CD14-positive monocyte (primary cell): Measurements from ENCODE around the gene MTUS2. TPM values are rescaled to one million over a fixed set of nuclear protein-coding genes. Genes with fewer than 3 reads are reported as not detected.
"Not testable (repeated sequence)": the region's sequence is repeated elsewhere in the genome, so short reads cannot be mapped to it uniquely, and the experiment has no call there.

Experiments used
- DNase-seq, 3 donors: peaks; one replicate each; pipeline ENCODE4 v3.0.0-alpha.2; 2011 to 2022
- H2AFZ ChIP-seq: 2 replicates; pipeline ENCODE4 v1.6.0; 2012; ENCODE audit warnings: mild to moderate bottlenecking, low read depth, low read length, inconsistent platforms; ENCODE audit not compliant: insufficient read depth, poor library complexity, severe bottlenecking
- H3K27ac ChIP-seq, 2 donors: 1 replicate in 1 of 2; 2 replicates in 1 of 2; pipeline ENCODE4 v1.5.1; 2012 to 2013; ENCODE audit warnings: low read length in 2 of 2, control low read depth in 1 of 2, inconsistent platforms in 1 of 2, low read depth in 1 of 2, mild to moderate bottlenecking in 1 of 2
- H3K27me3 ChIP-seq, 2 donors: one replicate each; pipeline versions ENCODE4 v1.6.0 to v1.6.1; 2011 to 2013; ENCODE audit warnings: low read length in 2 of 2; ENCODE audit not compliant: control insufficient read depth in 2 of 2, insufficient read depth in 2 of 2
- H3K36me3 ChIP-seq, 2 donors: replicated peaks in 1 of 2; 1 replicate in 1 of 2; 2 replicates in 1 of 2; pipeline versions ENCODE4 v1.5.1 to v1.6.1; 2012 to 2013; ENCODE audit warnings: low read length in 2 of 2, control low read depth in 1 of 2, inconsistent platforms in 1 of 2, mild to moderate bottlenecking in 1 of 2; ENCODE audit not compliant: insufficient read depth in 2 of 2, control insufficient read depth in 1 of 2
- H3K4me1 ChIP-seq, 2 donors: 1 replicate in 1 of 2; 2 replicates in 1 of 2; pipeline versions ENCODE4 v1.5.1 to v1.6.1; 2012 to 2013; ENCODE audit warnings: low read length in 2 of 2, control low read depth in 1 of 2, inconsistent platforms in 1 of 2, mild to moderate bottlenecking in 1 of 2, moderate library complexity in 1 of 2; ENCODE audit not compliant: insufficient read depth in 2 of 2, control insufficient read depth in 1 of 2
- H3K4me2 ChIP-seq: replicated peaks from 2 replicates; pipeline ENCODE3; 2012; ENCODE audit warnings: low read length, moderate library complexity, mild to moderate bottlenecking; ENCODE audit not compliant: poor library complexity, severe bottlenecking; ENCODE audit errors: extremely low read depth
- H3K4me3 ChIP-seq, 3 experiments: fragments of 200-600 bp in 1 of 3; sonication (generic) in 1 of 3; replicated peaks in 1 of 3; 1 replicate in 2 of 3; 2 replicates in 1 of 3; pipeline ENCODE4 v1.5.1; 2011 to 2013; ENCODE audit warnings: low read length in 3 of 3, mild to moderate bottlenecking in 3 of 3, control low read depth in 2 of 3, low read depth in 2 of 3, inconsistent platforms in 1 of 3, moderate library complexity in 1 of 3
- H3K79me2 ChIP-seq: 2 replicates; pipeline ENCODE4 v1.6.0; 2012; ENCODE audit warnings: mild to moderate bottlenecking, control low read depth, inconsistent platforms, low read length, moderate library complexity; ENCODE audit not compliant: insufficient read depth
- H3K9ac ChIP-seq: 2 replicates; pipeline ENCODE4 v1.6.0; 2017; ENCODE audit warnings: low read length, mild to moderate bottlenecking; ENCODE audit not compliant: insufficient read depth, poor library complexity, severe bottlenecking
- H3K9me3 ChIP-seq, 2 donors: replicated peaks in 1 of 2; 1 replicate in 1 of 2; 2 replicates in 1 of 2; pipeline versions ENCODE4 v1.5.1 to v1.6.1; 2012 to 2013; ENCODE audit warnings: low read length in 2 of 2, control low read depth in 1 of 2; ENCODE audit not compliant: control insufficient read depth in 1 of 2, insufficient read depth in 1 of 2
- H4K20me1 ChIP-seq: 2 replicates; pipeline ENCODE4 v1.6.0; 2012; ENCODE audit warnings: mild to moderate bottlenecking, low read length, control low read depth, moderate library complexity; ENCODE audit not compliant: insufficient read depth
- H3K27ac Mint-ChIP-seq, 7 donors: one replicate each; pipeline ENCODE4 v1.8.0; 2020; ENCODE audit warnings: mild to moderate bottlenecking in 7 of 7, mixed read lengths in 7 of 7, moderate library complexity in 6 of 7, inconsistent platforms in 2 of 7
- H3K27me3 Mint-ChIP-seq, 3 donors: one replicate each; pipeline ENCODE4 v1.8.0; 2021 to 2022; ENCODE audit warnings: low read depth in 3 of 3, mild to moderate bottlenecking in 3 of 3, mixed read lengths in 3 of 3, moderate library complexity in 3 of 3, inconsistent platforms in 1 of 3
- H3K36me3 Mint-ChIP-seq, 2 donors: one replicate each; pipeline ENCODE4 v1.8.0; 2020; ENCODE audit warnings: mixed read lengths in 2 of 2, inconsistent platforms in 1 of 2, mild to moderate bottlenecking in 1 of 2
- H3K4me1 Mint-ChIP-seq: one replicate; pipeline ENCODE4 v1.8.0; 2020; ENCODE audit warnings: mild to moderate bottlenecking, mixed read lengths
- H3K4me3 Mint-ChIP-seq, 2 donors: one replicate each; pipeline ENCODE4 v1.8.0; 2020; ENCODE audit warnings: mild to moderate bottlenecking in 2 of 2, mixed read lengths in 2 of 2, moderate library complexity in 1 of 2
- H3K9me3 Mint-ChIP-seq, 7 donors: one replicate each; pipeline ENCODE4 v1.8.0; 2020 to 2022; ENCODE audit warnings: mixed read lengths in 7 of 7, mild to moderate bottlenecking in 6 of 7, moderate library complexity in 6 of 7, inconsistent platforms in 2 of 7
- WGBS: methylation state at CpG from one replicate; pipeline ENCODE4 v1.1.5; 2013; ENCODE audit warnings: missing lambda C conversion rate; ENCODE audit not compliant: insufficient coverage; 5-methylcytosine and 5-hydroxymethylcytosine counted together
- intact Hi-C, 2 donors: fragments of 100-400 bp; cut with micrococcal nuclease; formaldehyde crosslinking; loops; one replicate each; pipeline versions ENCODE4 v1.15.0 to v1.15.1; 2023
- polyA plus RNA-seq, 3 donors: library from polyadenylated mRNA; depleted of rRNA in 1 of 3; unstranded in 2 of 3; stranded (reverse) in 1 of 3; fragments of 300-500 nt in 2 of 3; fragments of >200 nt in 1 of 3; fragmentation: Illumina TruSeq in 2 of 3; gene quantifications; 1 replicate in 2 of 3; 2 replicates in 1 of 3; pipeline ENCODE4 v1.2.3, GENCODE V29; 2012 to 2021
- TF ChIP-seq, protein P1 (sequence below): fragments of 200-600 bp; IDR thresholded peaks from one replicate; pipeline ENCODE4 v1.8.0; 2022; ENCODE audit warnings: antibody characterized with exemption, mild to moderate bottlenecking

MTUS2 gene
- polyA plus RNA-seq, 3 donors = 0.04 TPM; not detected in 2

DNA sequence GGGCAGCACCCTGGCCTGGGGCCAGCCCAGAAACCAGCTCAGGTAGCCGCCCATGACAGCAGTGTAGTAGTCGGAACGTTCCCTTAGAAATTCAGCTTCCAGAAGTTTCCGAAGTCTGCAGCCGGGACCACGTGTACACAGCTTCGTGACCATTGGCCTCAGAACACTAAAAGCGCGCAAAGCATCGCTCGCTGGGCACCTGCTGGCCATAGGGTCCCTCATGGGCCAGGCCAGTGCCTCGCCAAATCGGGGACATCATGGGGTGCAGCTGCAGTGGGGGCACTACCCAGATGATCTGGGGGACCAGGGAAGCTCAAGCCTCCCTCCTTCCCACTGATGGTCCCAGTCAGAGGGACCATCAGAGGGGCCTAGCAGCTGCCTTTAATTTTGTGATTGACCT lies 384.5 kb downstream of the MTUS2 start:
- H3K4me1 Mint-ChIP-seq = no peaks in the 10 kb centered on the region
- Histone ChIP-seq H4K20me1 (no peaks in the 10 kb centered on the region), H3K79me2 (no peaks in the 10 kb centered on the region), H3K4me3 (no peak overlapping the region), H3K4me1 (no peaks in the 10 kb centered on the region), H3K27ac (no peak overlapping the region), H3K36me3 (no peaks in the 10 kb centered on the region), H3K9me3 (peaks cover 21 to 25% of the 10 kb centered on the region in 2 donors), H3K27me3 (no peaks in the 10 kb centered on the region), H3K9ac (no peak overlapping the region), H3K4me2 (no peak overlapping the region), H2AFZ (no peak overlapping the region)
- peaks cover 17 to 50% (median 31%) of the 10 kb centered on the region in 7 donors for H3K9me3 Mint-ChIP-seq
- DNase-seq = no peak
- 98% methylated on average over 13 of the region's 13 CpGs for WGBS
- TF ChIP-seq, protein P1, sequence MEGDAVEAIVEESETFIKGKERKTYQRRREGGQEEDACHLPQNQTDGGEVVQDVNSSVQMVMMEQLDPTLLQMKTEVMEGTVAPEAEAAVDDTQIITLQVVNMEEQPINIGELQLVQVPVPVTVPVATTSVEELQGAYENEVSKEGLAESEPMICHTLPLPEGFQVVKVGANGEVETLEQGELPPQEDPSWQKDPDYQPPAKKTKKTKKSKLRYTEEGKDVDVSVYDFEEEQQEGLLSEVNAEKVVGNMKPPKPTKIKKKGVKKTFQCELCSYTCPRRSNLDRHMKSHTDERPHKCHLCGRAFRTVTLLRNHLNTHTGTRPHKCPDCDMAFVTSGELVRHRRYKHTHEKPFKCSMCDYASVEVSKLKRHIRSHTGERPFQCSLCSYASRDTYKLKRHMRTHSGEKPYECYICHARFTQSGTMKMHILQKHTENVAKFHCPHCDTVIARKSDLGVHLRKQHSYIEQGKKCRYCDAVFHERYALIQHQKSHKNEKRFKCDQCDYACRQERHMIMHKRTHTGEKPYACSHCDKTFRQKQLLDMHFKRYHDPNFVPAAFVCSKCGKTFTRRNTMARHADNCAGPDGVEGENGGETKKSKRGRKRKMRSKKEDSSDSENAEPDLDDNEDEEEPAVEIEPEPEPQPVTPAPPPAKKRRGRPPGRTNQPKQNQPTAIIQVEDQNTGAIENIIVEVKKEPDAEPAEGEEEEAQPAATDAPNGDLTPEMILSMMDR = no peak
- H3K36me3 Mint-ChIP-seq = no peaks in the 10 kb centered on the region
- intact Hi-C loops = no loop called here
- H3K27me3 Mint-ChIP-seq = peaks cover 0 to 2% (median 0%) of the 10 kb centered on the region in 3 donors
- H3K4me3 Mint-ChIP-seq = no peak overlapping the region
- no peak overlapping the region for H3K27ac Mint-ChIP-seq

DNA sequence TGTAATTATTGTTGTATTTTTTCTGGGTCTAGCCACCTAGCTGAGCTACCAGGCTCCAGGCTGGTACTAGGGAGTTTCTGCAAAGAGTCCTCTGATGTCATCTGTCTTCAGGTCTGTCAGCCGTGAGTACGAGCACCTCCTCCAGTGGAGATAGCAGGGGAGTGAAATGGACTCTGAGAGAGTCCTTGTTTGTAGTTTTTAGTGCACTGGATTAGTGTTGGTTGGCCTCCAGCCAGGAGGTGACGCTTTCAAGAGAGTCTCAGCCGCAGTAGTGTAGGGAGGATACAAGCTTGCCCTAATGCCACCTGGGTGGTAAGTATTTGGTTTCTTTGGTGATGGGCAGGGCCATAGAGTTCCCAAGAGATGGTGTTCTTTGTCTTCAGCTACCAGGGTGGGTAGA lies 390.5 kb downstream of the MTUS2 start:
- H3K27me3 Mint-ChIP-seq = peaks cover 0 to 7% (median 3%) of the 10 kb centered on the region in 3 donors
- H3K4me3 Mint-ChIP-seq = no peak overlapping the region
- H3K27ac ChIP-seq = no peak overlapping the region
- intact Hi-C loops = loop anchor here in 1 of 2 donors (5.0 kb wide), 1 partner anchor 137 kb away; no protein-coding TSS in a partner anchor
- H3K4me2 ChIP-seq = no peak overlapping the region
- no peaks in the 10 kb centered on the region for H3K36me3 Mint-ChIP-seq
- H2AFZ ChIP-seq = no peak overlapping the region
- no peaks in the 10 kb centered on the region for H3K27me3 ChIP-seq
- DNase-seq = no peak
- H3K9me3 ChIP-seq = peaks cover 7 to 11% of the 10 kb centered on the region in 2 donors
- TF ChIP-seq, protein P1 = no peak
- H3K79me2 ChIP-seq = no peaks in the 10 kb centered on the region
- no peak overlapping the region for H3K9ac ChIP-seq
- no peak overlapping the region for H3K4me3 ChIP-seq
- no peaks in the 10 kb centered on the region for H4K20me1 ChIP-seq
- no peak overlapping the region for H3K27ac Mint-ChIP-seq
- peaks cover 11 to 38% (median 20%) of the 10 kb centered on the region in 7 donors for H3K9me3 Mint-ChIP-seq
- no peaks in the 10 kb centered on the region for H3K4me1 Mint-ChIP-seq
- whole genome bisulfite sequencing = 91% methylated on average over 4 of the region's 4 CpGs
- H3K36me3 ChIP-seq = no peaks in the 10 kb centered on the region
- H3K4me1 ChIP-seq = no peaks in the 10 kb centered on the region

DNA sequence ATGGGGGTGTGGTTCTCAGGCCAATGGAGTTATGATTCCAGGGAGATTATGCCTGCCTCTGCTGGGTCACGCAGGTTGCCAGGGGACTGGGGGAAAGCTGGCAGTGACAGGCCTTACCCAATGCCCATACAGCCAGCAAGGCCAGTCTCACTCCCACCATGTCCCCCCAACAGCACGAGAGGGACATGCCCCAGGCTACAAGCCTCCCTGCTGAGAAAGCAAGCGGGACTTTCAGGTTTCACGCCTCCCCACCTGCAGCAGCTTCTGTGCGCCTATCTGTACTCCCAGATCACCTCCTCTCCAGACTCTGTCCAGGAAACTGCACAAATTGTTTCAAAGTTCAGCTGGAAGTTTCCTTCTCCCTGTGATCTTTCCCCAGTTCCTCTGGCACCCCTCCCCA lies 391.0 kb downstream of the MTUS2 start:
- not testable (repeated sequence) for H3K27me3 Mint-ChIP-seq, H2AFZ ChIP-seq, H3K4me2 ChIP-seq, H3K36me3 ChIP-seq, H3K4me1 Mint-ChIP-seq, H3K27ac ChIP-seq, H4K20me1 ChIP-seq, H3K79me2 ChIP-seq, H3K27me3 ChIP-seq, H3K4me3 Mint-ChIP-seq, H3K4me3 ChIP-seq, H3K4me1 ChIP-seq, H3K36me3 Mint-ChIP-seq, DNase-seq, H3K27ac Mint-ChIP-seq, H3K9ac ChIP-seq
- intact Hi-C loops = loop anchor here in 1 of 2 donors (5.0 kb wide), 1 partner anchor 136 kb away; no protein-coding TSS in a partner anchor
- peaks cover 12% of the 10 kb centered on the region in 2 donors for H3K9me3 ChIP-seq
- H3K9me3 Mint-ChIP-seq = peaks cover 15 to 41% (median 25%) of the 10 kb centered on the region in 7 donors
- WGBS = 90% methylated on average over 5 of the region's 5 CpGs
